NCI-H460 (cell line): ENCODE data around the gene UBAP2. TPM values are rescaled to one million over a fixed set of nuclear protein-coding genes. Genes with fewer than 3 reads are reported as not detected.

Experiments
- DNase-seq: peaks from one replicate; pipeline ENCODE4 v3.0.0-alpha.2; 2016; ENCODE audit warnings: low read depth; ENCODE audit errors: extremely low read depth
- total RNA-seq: library from RNA; depleted of rRNA; stranded (reverse); fragments of >200 nt; shearing (Covaris generic); gene quantifications from 2 replicates; pipeline ENCODE4 v1.2.3, GENCODE V29; 2014

UBAP2 gene
- total RNA-seq, 1 experiment from 2014 or later, result 12.7 TPM

GRCh38 chr9:33926746-33927485, 121.8 kb downstream of the UBAP2 start:
- no peak for DNase-seq

GRCh38 chr9:33924978-33925797, 123.5 kb downstream of the UBAP2 start:
- peak; percentile 46 for DNase-seq

GRCh38 chr9:33923998-33924701, 124.5 kb downstream of the UBAP2 start:
- DNase-seq, result no peak

GRCh38 chr9:33923079-33923478, 125.6 kb downstream of the UBAP2 start:
- DNase-seq, result no peak

- DNase-seq, result no peak
Observed at GRCh38 chr9:33921967-33922895, 126.5 kb downstream of the UBAP2 start.

- DNase-seq, result no peak
Observed at GRCh38 chr9:33919276-33919897, 129.3 kb downstream of the UBAP2 start.

- no peak for DNase-seq
Observed at GRCh38 chr9:33917036-33917435, 131.7 kb downstream of the UBAP2 start.

- DNase-seq, result no peak
Observed at GRCh38 chr9:33914887-33915628, 133.6 kb downstream of the UBAP2 start.

- no peak for DNase-seq
Observed at GRCh38 chr9:33913541-33913940, 135.1 kb downstream of the UBAP2 start.

GRCh38 chr9:33908749-33909148, 139.9 kb downstream of the UBAP2 start:
- no peak for DNase-seq

- DNase-seq, result no peak
Observed at GRCh38 chr9:33908114-33908513, 140.6 kb downstream of the UBAP2 start.

- DNase-seq, result no peak
Observed at GRCh38 chr9:33907347-33907746, 141.3 kb downstream of the UBAP2 start.

GRCh38 chr9:33906769-33907168, 141.9 kb downstream of the UBAP2 start:
- DNase-seq, result no peak

- DNase-seq, result no peak
Observed at GRCh38 chr9:33905137-33905536, 143.6 kb downstream of the UBAP2 start.

GRCh38 chr9:33903157-33903780, 145.4 kb downstream of the UBAP2 start:
- no peak for DNase-seq

- DNase-seq, result no peak
Observed at GRCh38 chr9:33894316-33894715, 154.4 kb downstream of the UBAP2 start.

GRCh38 chr9:33893861-33894260, 154.8 kb downstream of the UBAP2 start:
- DNase-seq, result no peak

- no peak for DNase-seq
Observed at GRCh38 chr9:33885948-33886347, 162.7 kb downstream of the UBAP2 start.
